ENCODE results near the gene NLGN1. TPM values are rescaled to one million over a fixed set of nuclear protein-coding genes. Genes with fewer than 3 reads are reported as not detected.

NLGN1 gene
- total and polyA plus RNA-seq, 9 of the 15 experiments (the other 6 are each of a cell fraction or from before 2014, with no cell fraction given), result under 0.01 to 0.01 TPM; not detected in 7

GRCh38 chr3:173538410-173538809, 140.9 kb downstream of the NLGN1 start:
- H3K79me2 ChIP-seq (ENCODE audit: control insufficient read depth, insufficient read depth, low read length), result no peaks in the 10 kb centered on the region
- BruUV-seq (replicated peaks), result no TSS peak
- H3K9me3 ChIP-seq (replicated peaks; ENCODE audit: control insufficient read depth, insufficient read depth, low read depth, low read length), result no peaks in the 10 kb centered on the region
- DNase-seq (ENCODE audit: extremely low read depth in 1 of 4, low spot score in 3 of 4) (peak in 1 of 4 experiments; percentile 8), ATAC-seq (no peak), FAIRE-seq (no peak)
- no peak for TF ChIP-seq YY1 (IDR thresholded peaks at IDR 0.05; ENCODE audit: borderline replicate concordance in 1 of 3, control insufficient read depth in 1 of 3, extremely low read depth in 1 of 3, insufficient read depth in 3 of 3, insufficient read length in 1 of 3, insufficient replicate concordance in 2 of 3, low read depth in 1 of 3, low read length in 2 of 3)
- TF ChIP-seq UBTF (IDR thresholded peaks at IDR 0.05; ENCODE audit: borderline replicate concordance in 1 of 2, low read depth in 2 of 2, low read length in 2 of 2), result no peak
- TF ChIP-seq STAT5A (IDR thresholded peaks at IDR 0.05; ENCODE audit: borderline replicate concordance, low read length), result no peak
- TF ChIP-seq HBP1 (CRISPR knock-in tag; IDR thresholded peaks at IDR 0.05), result no peak
- TF ChIP-seq SMAD2 (IDR thresholded peaks at IDR 0.05; ENCODE audit: low read depth, low read length), result no peak
- TF ChIP-seq NFIC (IDR thresholded peaks at IDR 0.05), result no peak
- TF ChIP-seq SMARCA5 (IDR thresholded peaks at IDR 0.05), result no peak
- TF ChIP-seq CHD4 (IDR thresholded peaks at IDR 0.05; ENCODE audit: insufficient read depth, insufficient replicate concordance, low read depth, low read length, poor library complexity, severe bottlenecking), result no peak
- no peak for TF ChIP-seq BCL6 (CRISPR knock-in tag; IDR thresholded peaks at IDR 0.05)
- no peak for TF ChIP-seq NUFIP1 (IDR thresholded peaks at IDR 0.05; ENCODE audit: partially characterized antibody)
- no peak for TF ChIP-seq POU5F1 (IDR thresholded peaks at IDR 0.05; ENCODE audit: borderline replicate concordance, low read depth, low read length, partially characterized antibody)
- TF ChIP-seq ZNF146 (CRISPR knock-in tag; IDR thresholded peaks at IDR 0.05; ENCODE audit: unreplicated experiment), result no peak
- no peak for TF ChIP-seq FOXA1 (IDR thresholded peaks at IDR 0.05; ENCODE audit: borderline replicate concordance)
- no peak for TF ChIP-seq ZBTB5 (IDR thresholded peaks at IDR 0.05)
- TF ChIP-seq ZZZ3 (IDR thresholded peaks at IDR 0.05), result no peak
- TF ChIP-seq SRSF3 (IDR thresholded peaks at IDR 0.05; ENCODE audit: insufficient read depth, low read length), result no peak
- TF ChIP-seq SIRT6 (IDR thresholded peaks at IDR 0.05; ENCODE audit: low read depth, low read length), result no peak
- no peak for TF ChIP-seq NR3C1 (CRISPR knock-in tag; IDR thresholded peaks at IDR 0.05)
- H3K9ac ChIP-seq (ENCODE audit: insufficient read depth in 1 of 2, low read depth in 2 of 2, low read length in 2 of 2), result no peak overlapping the region
- H2AFZ ChIP-seq (ENCODE audit: low read depth, low read length), result no peak overlapping the region
- no peaks in the 10 kb centered on the region for H3K4me1 ChIP-seq (replicated peaks in 1 of 2; ENCODE audit: control insufficient read depth in 2 of 2, insufficient read depth in 2 of 2, low read length in 2 of 2)
- in situ Hi-C loops (cut with MboI), result no loop called here
- intact Hi-C loops (cut with micrococcal nuclease), result no loop called here
- no peak overlapping the region for H3K4me2 ChIP-seq (ENCODE audit: insufficient read depth, low read length)
- no peaks in the 10 kb centered on the region for H3K9me1 ChIP-seq (ENCODE audit: control insufficient read depth, insufficient read depth, low read length)
- 1% methylated on average over 5 of the region's 5 CpGs for WGBS (ENCODE audit: insufficient coverage, low coverage, missing lambda C conversion rate)
- H4K20me1 ChIP-seq (replicated peaks; ENCODE audit: control insufficient read depth, insufficient read depth, low read length), result no peaks in the 10 kb centered on the region
- H3K27ac ChIP-seq (ENCODE audit: extremely low read depth, low read depth, low read length), result no peak overlapping the region
- CTCF ChIA-PET (ENCODE audit: low intra/inter-chr PET ratio), result no interaction called here
- POLR2A ChIA-PET, result no interaction called here
- no peak overlapping the region for H3K4me3 ChIP-seq
- no peaks in the 10 kb centered on the region for H3K36me3 ChIP-seq (ENCODE audit: control insufficient read depth, insufficient read depth, low read length)
- H3K27me3 ChIP-seq (ENCODE audit: control insufficient read depth in 2 of 2, insufficient read depth in 2 of 2, low read length in 2 of 2), result no peaks in the 10 kb centered on the region
